Endothelial cell of umbilical vein (primary cell): ENCODE results near the gene VSIG10L2. TPM values are rescaled to one million over a fixed set of nuclear protein-coding genes. Genes with fewer than 3 reads are reported as not detected.

Experiments
- BruUV-seq: library from RNA; stranded (reverse); fragments of 400-500 nt; replicated peaks from 2 replicates; lab custom pipeline; 2021; lab: Mats Ljungman, UMichigan
- CTCF ChIA-PET: fragments of 300-600, 350-600 bp; sonication (Branson Sonifier 250); formaldehyde crosslinking; loops from one replicate; lab custom pipeline; 2021; ENCODE audit warnings: antibody characterized with exemption, inconsistent platforms; lab: Charles Lee
- POLR2A ChIA-PET: fragments of 300-600, 350-600 bp; sonication (Branson Sonifier 250); formaldehyde crosslinking; loops from one replicate; lab custom pipeline; 2021; ENCODE audit warnings: antibody characterized with exemption, inconsistent platforms; lab: Charles Lee
- DNase-seq: peaks from one replicate; pipeline ENCODE4 v3.0.0-alpha.2; 2011; ENCODE audit warnings: low read depth, low spot score
- FAIRE-seq: peaks from 2 replicates; lab custom pipeline; 2011; peaks lifted over from hg19 to GRCh38; lab: Jason Lieb, UNC
- H2AFZ ChIP-seq: 2 replicates; pipeline ENCODE4 v1.6.0; 2012; ENCODE audit warnings: low read depth, low read length, control low read depth, inconsistent platforms
- H3K27ac ChIP-seq: 2 replicates; pipeline ENCODE4 v1.5.1; 2011; ENCODE audit warnings: low read depth, mild to moderate bottlenecking, control low read depth, low read length, moderate library complexity; ENCODE audit not compliant: insufficient read depth
- H3K27me3 ChIP-seq, 2 experiments: 2 replicates each; pipeline versions ENCODE4 v1.6.0 to v1.6.1; 2011; ENCODE audit warnings: low read length in 2 of 2, mixed read lengths in 1 of 2; ENCODE audit not compliant: control insufficient read depth in 2 of 2, insufficient read depth in 2 of 2
- H3K36me3 ChIP-seq, 2 experiments: 2 replicates in 1 of 2; 3 replicates in 1 of 2; pipeline ENCODE4 v1.5.1; 2011; ENCODE audit warnings: low read length in 2 of 2, mild to moderate bottlenecking in 1 of 2, moderate library complexity in 1 of 2; ENCODE audit not compliant: control insufficient read depth in 2 of 2, insufficient read depth in 2 of 2; ENCODE audit errors: extremely low read depth in 1 of 2
- H3K4me1 ChIP-seq: 3 replicates; pipeline ENCODE4 v1.5.1; 2011; ENCODE audit warnings: mild to moderate bottlenecking, low read length; ENCODE audit not compliant: control insufficient read depth, insufficient read depth; ENCODE audit errors: extremely low read depth
- H3K4me2 ChIP-seq: 2 replicates; pipeline ENCODE4 v1.6.1; 2011; ENCODE audit warnings: low read length, control low read depth, mixed read lengths; ENCODE audit not compliant: insufficient read depth
- H3K4me3 ChIP-seq, 3 experiments: fragments of 200-600 bp in 1 of 3; sonication (generic), shearing (Covaris generic) in 1 of 3; replicated peaks in 1 of 3; 2 replicates each; pipeline ENCODE4 v1.5.1; 2011 to 2016; ENCODE audit warnings: control low read depth in 3 of 3, low read length in 3 of 3, mild to moderate bottlenecking in 2 of 3, inconsistent platforms in 1 of 3, low read depth in 1 of 3, moderate library complexity in 1 of 3; ENCODE audit not compliant: insufficient read depth in 1 of 3
- H3K79me2 ChIP-seq: 2 replicates; pipeline ENCODE4 v1.6.0; 2012; ENCODE audit warnings: low read length, inconsistent platforms; ENCODE audit not compliant: control insufficient read depth, insufficient read depth
- H3K9ac ChIP-seq: replicated peaks from 2 replicates; pipeline ENCODE3; 2011; ENCODE audit warnings: low read length, control low read depth; ENCODE audit not compliant: insufficient read depth; ENCODE audit errors: extremely low read depth
- H3K9me1 ChIP-seq: replicated peaks from 3 replicates; pipeline ENCODE4 v1.6.0; 2011; ENCODE audit warnings: mild to moderate bottlenecking, low read length; ENCODE audit not compliant: control insufficient read depth, insufficient read depth; ENCODE audit errors: extremely low read depth
- H3K9me3 ChIP-seq: replicated peaks from 2 replicates; pipeline ENCODE4 v1.5.1; 2012; ENCODE audit warnings: low read length, inconsistent platforms; ENCODE audit not compliant: control insufficient read depth, insufficient read depth
- H4K20me1 ChIP-seq: replicated peaks from 2 replicates; pipeline ENCODE3; 2011; ENCODE audit warnings: mild to moderate bottlenecking, low read length; ENCODE audit not compliant: control insufficient read depth, insufficient read depth; ENCODE audit errors: extremely low read depth
- GATA2 ChIP-seq: IDR thresholded peaks from 2 replicates; pipeline ENCODE4 v1.7.0; 2011; ENCODE audit warnings: low read depth, mild to moderate bottlenecking, moderate library complexity, mixed read lengths, low read length; ENCODE audit not compliant: insufficient read length, insufficient read depth
- JUN ChIP-seq: IDR thresholded peaks from 2 replicates; pipeline ENCODE4 v1.6.1; 2011; ENCODE audit warnings: borderline replicate concordance, low read depth; ENCODE audit not compliant: insufficient read length, insufficient read depth
- MYC ChIP-seq: IDR thresholded peaks from one replicate; pipeline ENCODE4 v1.6.1; 2011; ENCODE audit warnings: mild to moderate bottlenecking, low read depth, low read length
- POLR2A ChIP-seq: IDR thresholded peaks from 2 replicates; pipeline ENCODE4 v1.6.1; 2012; ENCODE audit warnings: low read depth, mild to moderate bottlenecking, control low read depth, low read length
- dilution Hi-C: fragments of 300-500 bp; cut with MboI; formaldehyde crosslinking; loops from one replicate; pipeline ENCODE4 v1.15.0; 2019; ENCODE audit warnings: low sequenced_read_pairs; ENCODE audit not compliant: extremely low pct_ligation_motif_present
- intact Hi-C: fragments of 100-400 bp; cut with micrococcal nuclease; formaldehyde crosslinking; loops from one replicate; pipeline ENCODE4 v1.10.0; 2022
- polyA plus RNA-seq, 4 experiments: library from polyadenylated mRNA; depleted of rRNA in 3 of 4; stranded (reverse) in 3 of 4; unstranded in 1 of 4; fragments of >200 nt; gene quantifications; 2 replicates each; pipeline versions ENCODE4 v1.2.1 to v1.2.3, GENCODE V29; 2011 to 2012; ENCODE audit warnings: missing spikeins in 1 of 4
- total RNA-seq: library from RNA; stranded (reverse); gene quantifications from 2 replicates; pipeline ENCODE4 v1.2.3, GENCODE V29; 2021
- TF ChIP-seq, protein P1 (sequence below), 2 donors: IDR thresholded peaks; 1 replicate in 1 of 2; 2 replicates in 1 of 2; pipeline ENCODE4 v1.5.1; 2011; ENCODE audit warnings: low read length in 2 of 2, mild to moderate bottlenecking in 2 of 2, moderate library complexity in 2 of 2, control low read depth in 1 of 2, inconsistent platforms in 1 of 2, low read depth in 1 of 2; ENCODE audit not compliant: insufficient read depth in 1 of 2; ENCODE audit errors: extremely low read depth in 1 of 2
- TF ChIP-seq, protein P2 (sequence below): IDR thresholded peaks from 2 replicates; pipeline ENCODE4 v1.6.1; 2011; ENCODE audit not compliant: insufficient read depth, insufficient read length

VSIG10L2 gene
- total and polyA plus RNA-seq, 2 donors (not counting 3 experiments of a cell fraction or from before 2014, with no cell fraction given) = not detected

GRCh38 chr11:125929445-125930075 is 16.3 kb upstream of the VSIG10L2 start:
- no TSS peak for BruUV-seq
- FAIRE-seq = no peak
- intact Hi-C loops = loop anchor here (10.0 kb wide), 1 partner anchor 335 kb away; the partner anchor contains the start of genes FOXRED1 and SRPRA

More at GRCh38 chr11:125929445-125930075, 16.3 kb upstream of the VSIG10L2 start:
- H3K4me3 ChIP-seq = no peak overlapping the region
- H3K9me3 ChIP-seq = no peaks in the 10 kb centered on the region
- H3K36me3 ChIP-seq = no peaks in the 10 kb centered on the region
- no peak overlapping the region for H2AFZ ChIP-seq
- H3K27ac ChIP-seq = no peak overlapping the region
- DNase-seq = no peak
- H3K4me1 ChIP-seq = no peaks in the 10 kb centered on the region
- peaks cover 2 to 4% of the 10 kb centered on the region in 2 experiments for H3K27me3 ChIP-seq
- dilution Hi-C loops = no loop called here
- H4K20me1 ChIP-seq = no peaks in the 10 kb centered on the region
- ChIA-PET CTCF (interaction anchor here (1.0 kb wide), 1 partner anchor 11 kb away, joined by 3 read pairs; no protein-coding TSS in a partner anchor), POLR2A (no interaction called here)
- H3K9ac ChIP-seq = no peak overlapping the region
- H3K79me2 ChIP-seq = no peaks in the 10 kb centered on the region
- H3K4me2 ChIP-seq = no peak overlapping the region
- TF ChIP-seq, protein P1, sequence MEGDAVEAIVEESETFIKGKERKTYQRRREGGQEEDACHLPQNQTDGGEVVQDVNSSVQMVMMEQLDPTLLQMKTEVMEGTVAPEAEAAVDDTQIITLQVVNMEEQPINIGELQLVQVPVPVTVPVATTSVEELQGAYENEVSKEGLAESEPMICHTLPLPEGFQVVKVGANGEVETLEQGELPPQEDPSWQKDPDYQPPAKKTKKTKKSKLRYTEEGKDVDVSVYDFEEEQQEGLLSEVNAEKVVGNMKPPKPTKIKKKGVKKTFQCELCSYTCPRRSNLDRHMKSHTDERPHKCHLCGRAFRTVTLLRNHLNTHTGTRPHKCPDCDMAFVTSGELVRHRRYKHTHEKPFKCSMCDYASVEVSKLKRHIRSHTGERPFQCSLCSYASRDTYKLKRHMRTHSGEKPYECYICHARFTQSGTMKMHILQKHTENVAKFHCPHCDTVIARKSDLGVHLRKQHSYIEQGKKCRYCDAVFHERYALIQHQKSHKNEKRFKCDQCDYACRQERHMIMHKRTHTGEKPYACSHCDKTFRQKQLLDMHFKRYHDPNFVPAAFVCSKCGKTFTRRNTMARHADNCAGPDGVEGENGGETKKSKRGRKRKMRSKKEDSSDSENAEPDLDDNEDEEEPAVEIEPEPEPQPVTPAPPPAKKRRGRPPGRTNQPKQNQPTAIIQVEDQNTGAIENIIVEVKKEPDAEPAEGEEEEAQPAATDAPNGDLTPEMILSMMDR (IDR thresholded peaks at IDR 0.05; ENCODE audit: extremely low read depth in 1 of 2, insufficient read depth in 1 of 2, low read depth in 1 of 2, low read length in 2 of 2) = no peak
- no peak for TF ChIP-seq POLR2A
- no peak for TF ChIP-seq JUN
- TF ChIP-seq GATA2 = no peak
- TF ChIP-seq, protein P2, sequence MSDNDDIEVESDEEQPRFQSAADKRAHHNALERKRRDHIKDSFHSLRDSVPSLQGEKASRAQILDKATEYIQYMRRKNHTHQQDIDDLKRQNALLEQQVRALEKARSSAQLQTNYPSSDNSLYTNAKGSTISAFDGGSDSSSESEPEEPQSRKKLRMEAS = no peak
- no peak for TF ChIP-seq MYC
- no peaks in the 10 kb centered on the region for H3K9me1 ChIP-seq
